AG10803 (cell line): ENCODE results near the gene NR1D1.

Experiments
- DNase-seq: peaks from one replicate; pipeline ENCODE4 v3.0.0; 2010; ENCODE audit warnings: low read depth
- H3K4me3 ChIP-seq: 2 replicates; pipeline ENCODE4 v1.5.1; 2011; ENCODE audit warnings: mild to moderate bottlenecking, low read length, control low read depth
- TF ChIP-seq, protein P1 (sequence below): conservative IDR thresholded peaks from 2 replicates; pipeline ENCODE4 v1.5.1; 2011; ENCODE audit warnings: mild to moderate bottlenecking, low read length, control low read depth, inconsistent platforms

The NR1D1 gene

DNA sequence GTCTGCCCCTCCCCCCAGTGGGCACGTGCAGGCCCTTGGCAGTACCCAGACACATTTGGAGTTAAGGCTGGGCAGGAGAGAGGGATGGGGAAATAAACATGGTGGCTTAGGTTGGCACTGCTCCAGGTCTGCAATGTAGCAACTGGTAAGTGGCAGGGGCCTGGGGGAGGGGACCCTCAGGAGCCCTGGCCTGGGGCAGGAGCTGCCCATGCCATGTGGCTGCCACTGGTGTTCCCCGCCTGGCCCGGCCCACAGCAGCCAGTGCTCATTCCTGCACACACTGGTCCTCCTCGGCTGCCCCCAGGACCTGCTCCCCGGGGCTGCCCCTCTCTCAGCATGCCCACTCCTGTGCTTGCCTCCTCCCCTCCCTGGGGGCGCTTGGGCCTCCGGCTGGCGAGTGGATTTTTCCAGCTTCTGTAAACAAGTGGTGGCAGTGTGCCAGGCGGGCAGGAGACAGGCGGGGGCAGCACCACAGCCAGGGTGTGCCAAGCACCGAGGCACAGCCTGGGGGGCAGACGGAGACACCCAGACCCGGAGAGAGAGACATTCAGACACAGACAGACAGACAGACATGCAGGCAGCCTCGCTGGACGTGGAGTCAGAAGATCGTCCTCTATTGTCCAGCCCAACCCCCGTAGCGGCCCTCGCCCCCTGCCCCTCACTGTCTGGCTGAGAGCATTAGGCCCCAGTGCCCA lies 28.2 kb downstream of the NR1D1 start:
- TF ChIP-seq, protein P1, sequence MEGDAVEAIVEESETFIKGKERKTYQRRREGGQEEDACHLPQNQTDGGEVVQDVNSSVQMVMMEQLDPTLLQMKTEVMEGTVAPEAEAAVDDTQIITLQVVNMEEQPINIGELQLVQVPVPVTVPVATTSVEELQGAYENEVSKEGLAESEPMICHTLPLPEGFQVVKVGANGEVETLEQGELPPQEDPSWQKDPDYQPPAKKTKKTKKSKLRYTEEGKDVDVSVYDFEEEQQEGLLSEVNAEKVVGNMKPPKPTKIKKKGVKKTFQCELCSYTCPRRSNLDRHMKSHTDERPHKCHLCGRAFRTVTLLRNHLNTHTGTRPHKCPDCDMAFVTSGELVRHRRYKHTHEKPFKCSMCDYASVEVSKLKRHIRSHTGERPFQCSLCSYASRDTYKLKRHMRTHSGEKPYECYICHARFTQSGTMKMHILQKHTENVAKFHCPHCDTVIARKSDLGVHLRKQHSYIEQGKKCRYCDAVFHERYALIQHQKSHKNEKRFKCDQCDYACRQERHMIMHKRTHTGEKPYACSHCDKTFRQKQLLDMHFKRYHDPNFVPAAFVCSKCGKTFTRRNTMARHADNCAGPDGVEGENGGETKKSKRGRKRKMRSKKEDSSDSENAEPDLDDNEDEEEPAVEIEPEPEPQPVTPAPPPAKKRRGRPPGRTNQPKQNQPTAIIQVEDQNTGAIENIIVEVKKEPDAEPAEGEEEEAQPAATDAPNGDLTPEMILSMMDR = no peak
- no peak overlapping the region for H3K4me3 ChIP-seq
- peak; percentile 60 for DNase-seq

DNA sequence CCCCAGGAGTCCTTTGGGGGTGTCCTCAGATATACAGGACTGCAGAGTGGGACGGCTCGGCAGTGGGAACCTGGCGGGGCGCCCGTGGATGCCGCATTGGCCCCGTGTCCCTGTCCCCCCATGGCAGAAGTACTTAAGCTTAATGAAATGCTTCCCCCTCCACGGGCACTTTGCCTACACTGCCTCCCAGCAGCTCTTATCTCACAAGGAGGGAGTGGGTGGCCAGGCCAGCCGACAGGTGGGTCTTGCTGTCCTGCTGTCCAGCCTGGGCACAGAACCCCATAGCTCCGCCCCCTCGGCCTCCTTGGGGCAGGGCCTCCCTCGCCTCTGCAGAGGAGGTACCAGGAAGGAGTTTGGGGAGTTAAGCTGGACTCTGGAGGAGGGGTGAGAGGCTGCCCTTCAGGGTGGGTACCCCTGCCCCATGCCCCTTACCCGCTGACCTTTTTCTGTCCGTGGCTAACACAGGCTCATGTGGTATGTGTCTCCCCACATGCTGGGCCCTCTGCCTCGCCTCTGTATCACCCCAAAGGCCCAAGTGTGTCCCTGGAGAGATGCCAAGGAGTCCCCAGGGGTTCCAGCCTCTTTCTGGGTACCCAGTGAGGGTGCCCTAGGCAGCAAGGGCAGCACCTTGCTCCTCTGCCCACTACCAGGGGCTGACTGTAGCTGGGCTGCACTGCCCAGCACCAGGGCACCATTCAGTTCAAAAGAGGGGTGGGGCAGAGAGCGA lies 28.9 kb downstream of the NR1D1 start:
- TF ChIP-seq, protein P1 = no peak
- no peak overlapping the region for H3K4me3 ChIP-seq
- no peak for DNase-seq

DNA sequence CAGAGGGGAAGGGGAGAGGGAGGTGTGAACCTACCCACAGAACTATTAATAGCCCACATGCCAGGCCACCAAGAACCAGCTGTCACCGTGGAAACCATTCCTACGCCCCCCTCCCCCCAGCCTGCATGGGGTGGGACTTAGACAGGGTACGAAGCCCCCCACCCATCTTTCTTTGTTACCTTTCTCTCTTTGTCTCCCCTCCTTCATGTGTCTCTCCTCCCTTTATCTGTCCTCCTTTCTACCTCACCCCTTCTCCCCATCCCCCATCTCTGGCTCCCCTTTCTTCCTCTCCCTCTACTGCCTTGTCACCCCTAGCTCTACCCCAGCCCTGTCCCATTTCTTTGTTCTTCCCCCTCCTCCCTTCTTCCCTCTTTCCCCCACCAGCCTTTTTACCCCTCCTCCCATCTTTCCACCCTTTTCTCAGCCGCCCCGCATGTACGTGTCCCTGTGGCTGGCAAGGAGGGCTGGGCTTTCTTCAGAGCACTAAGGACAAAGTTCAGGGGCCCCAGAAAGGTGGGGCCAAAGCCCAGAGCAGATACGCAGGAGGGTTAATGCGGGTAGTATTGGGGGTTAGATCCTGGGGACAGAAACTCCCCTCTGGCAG lies 29.6 kb downstream of the NR1D1 start:
- TF ChIP-seq, protein P1 = no peak
- H3K4me3 ChIP-seq = no peak overlapping the region
- no peak for DNase-seq

DNA sequence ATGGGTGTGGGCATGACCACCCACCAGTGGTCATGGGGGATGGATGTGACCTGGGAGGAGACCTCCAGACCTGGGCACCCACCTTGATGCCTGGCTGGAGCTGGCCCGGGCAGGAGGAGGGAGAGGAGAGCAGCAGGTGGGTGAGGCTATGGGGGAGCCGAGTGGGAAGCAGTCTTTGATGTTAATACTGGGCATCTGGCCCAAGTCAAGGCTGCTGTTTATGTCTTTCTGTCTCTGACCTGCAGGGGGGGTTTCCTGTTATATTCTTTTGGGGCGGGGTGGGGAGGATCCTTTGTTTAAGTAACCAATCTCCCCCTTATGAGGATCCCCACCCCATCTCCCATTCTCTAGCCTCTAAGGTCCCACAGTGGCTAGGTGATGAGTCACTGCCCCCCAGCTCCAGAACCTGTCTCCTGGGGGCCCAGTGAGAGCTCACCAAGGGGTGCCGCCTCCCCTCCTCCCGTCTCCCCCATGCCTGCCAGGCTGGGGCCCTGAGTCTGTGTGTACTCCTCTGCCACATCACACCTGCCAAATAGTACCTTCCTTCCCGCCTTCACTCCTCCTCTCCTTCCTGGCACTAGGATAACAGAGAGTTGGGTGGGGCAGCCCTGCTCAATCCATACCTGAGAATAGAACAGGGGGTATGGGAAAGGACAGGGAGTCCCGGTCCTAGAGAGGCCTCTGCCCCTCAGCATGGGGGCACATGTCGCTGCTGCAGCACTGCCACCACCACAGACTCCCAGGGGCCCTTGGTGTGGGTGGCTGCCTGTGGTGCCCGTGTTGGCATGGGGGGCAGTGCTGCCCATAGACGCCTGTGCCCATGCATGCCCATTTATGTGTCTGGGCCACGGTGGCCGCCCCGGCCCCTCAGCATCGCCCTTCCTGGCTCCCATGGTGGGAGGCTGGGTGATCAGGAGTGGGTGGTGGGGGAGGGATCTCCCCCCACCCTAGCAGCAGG lies 30.4 kb downstream of the NR1D1 start:
- TF ChIP-seq, protein P1 = peak; percentile 41
- H3K4me3 ChIP-seq = no peak overlapping the region
- DNase-seq = no peak

- TF ChIP-seq, protein P1 = no peak
- DNase-seq = peak; percentile 90
- H3K4me3 ChIP-seq = peak overlapping the region; percentile 41
These were observed 31.3 kb downstream of the NR1D1 start for GRCh38 chr17:40068917-40069750.

DNA sequence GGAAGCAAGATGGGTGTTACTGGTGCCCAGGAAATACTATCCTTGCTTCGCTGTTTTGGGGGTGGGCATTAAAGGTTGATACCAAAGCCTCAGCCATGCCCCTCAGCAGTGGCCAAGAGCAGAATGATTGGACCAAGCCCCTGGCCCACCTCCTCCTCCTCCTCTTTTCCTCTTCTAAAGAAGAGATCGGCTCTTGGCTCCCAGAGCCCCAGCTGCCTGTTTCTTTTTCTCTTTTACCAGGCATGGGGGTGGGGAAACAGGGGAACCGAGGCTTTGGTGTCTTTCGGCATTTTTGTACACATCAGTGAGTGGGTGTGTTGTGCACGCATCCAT lies 31.8 kb downstream of the NR1D1 start:
- H3K4me3 ChIP-seq = peak overlapping the region; percentile 41
- DNase-seq = no peak
- TF ChIP-seq, protein P1 = no peak
